ENCODE results near the gene ORC1.

ORC1 gene

DNA sequence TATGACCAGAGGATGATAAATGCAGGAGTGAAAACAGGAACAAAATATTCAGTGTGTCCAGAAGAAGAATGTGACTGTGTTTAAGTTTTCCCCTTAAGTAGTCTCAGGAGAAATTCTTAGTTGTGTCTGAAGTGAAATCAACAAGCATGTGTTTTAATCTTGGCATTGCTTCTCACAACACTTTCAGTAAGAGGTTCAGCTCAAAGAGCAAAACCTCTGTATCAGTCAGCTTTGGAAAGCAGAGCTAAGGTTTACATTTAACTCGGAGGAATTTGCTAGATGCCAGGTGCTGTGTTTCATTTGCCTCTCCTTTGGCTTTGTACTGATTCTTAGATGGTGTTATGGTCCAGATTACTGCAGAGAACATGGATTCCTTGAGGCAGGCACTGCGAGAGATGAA lies 66.8 kb downstream of the ORC1 start:
- DNase-seq: no peak

DNA sequence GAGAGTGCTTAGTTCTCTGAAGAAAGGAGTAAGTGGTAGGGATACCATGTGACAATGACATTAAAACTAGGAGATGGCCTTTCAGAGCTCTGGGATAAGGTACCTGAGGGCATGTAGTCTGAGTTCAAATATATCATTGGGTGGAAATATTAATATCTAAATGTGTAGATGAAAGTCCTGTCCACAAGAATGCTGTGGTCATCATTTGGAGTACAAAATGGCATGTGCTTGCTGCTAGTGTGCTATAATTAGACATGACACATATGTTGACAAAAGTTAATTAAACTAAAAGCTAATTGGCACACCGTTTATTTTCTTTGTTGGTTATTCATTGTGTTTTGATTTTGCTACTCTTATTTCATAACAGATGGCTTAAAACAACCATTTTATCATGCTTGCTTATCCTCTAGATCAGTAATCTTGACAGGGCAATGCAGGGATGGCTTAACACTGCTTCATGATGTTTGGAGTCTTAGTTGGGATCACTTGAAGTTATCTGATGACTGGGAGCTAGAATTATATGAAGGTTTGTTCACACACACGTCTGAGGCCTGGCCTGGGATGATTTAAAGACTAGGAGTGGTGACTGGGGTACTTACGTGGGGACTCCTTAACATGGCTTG lies 69.2 kb downstream of the ORC1 start:
- DNase-seq: no peak

DNA sequence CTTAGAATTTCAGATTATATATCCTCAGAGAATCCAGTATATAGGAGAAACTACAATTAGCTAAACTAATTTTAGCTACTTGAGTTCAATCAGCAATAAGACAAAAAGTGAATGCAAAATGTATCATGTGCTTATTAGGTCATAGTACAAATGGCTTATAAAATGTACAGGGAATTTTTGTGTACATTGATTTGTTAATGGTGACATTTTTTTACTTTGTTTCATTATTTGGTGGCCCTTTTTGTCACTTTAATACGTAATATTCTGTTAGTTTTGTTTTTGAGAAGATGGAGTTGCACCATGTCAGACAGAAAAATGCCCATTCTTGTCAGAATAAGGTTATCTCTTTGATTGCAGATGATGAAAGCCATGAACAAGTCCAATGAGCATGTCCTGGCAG lies 71.8 kb downstream of the ORC1 start:
- DNase-seq: no peak

DNA sequence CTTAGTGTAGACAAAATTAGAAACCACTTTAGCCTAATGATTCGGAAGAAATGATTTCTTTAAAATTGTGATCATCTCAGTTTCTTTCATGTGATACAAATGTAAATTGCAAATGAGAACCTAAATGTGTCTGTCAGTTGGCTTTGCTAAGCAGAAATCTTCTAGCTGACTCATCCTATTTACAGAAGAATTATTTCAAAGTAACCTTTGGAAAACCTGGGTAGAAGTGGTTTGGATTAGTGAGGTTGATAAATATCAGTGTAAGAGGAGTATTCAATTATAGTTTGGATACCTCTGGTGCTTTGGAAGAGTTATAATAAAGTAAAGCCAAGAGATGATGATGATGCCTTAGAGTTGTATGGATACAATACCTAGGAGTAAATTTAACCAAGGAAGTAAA lies 75.6 kb downstream of the ORC1 start:
- no peak for DNase-seq

DNA sequence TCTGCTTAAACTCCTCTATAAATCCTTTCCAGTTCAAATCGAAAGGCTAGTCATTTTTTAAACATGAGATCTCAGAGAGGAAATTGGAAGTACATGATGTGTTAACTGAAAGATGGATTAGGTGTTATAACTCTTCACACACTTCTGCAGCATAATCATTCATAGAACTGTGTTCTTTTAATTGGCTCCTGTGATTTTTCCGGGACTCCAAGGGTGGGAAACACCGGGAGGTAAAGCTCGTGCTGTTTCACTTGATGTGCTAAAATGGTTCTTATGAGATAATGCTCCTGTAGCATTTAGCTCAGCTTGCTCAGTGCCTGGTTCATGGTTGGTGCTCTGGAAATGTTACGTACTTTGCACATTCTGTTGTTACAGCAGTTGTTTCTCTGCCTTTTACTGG lies 78.4 kb downstream of the ORC1 start:
- DNase-seq: no peak

DNA sequence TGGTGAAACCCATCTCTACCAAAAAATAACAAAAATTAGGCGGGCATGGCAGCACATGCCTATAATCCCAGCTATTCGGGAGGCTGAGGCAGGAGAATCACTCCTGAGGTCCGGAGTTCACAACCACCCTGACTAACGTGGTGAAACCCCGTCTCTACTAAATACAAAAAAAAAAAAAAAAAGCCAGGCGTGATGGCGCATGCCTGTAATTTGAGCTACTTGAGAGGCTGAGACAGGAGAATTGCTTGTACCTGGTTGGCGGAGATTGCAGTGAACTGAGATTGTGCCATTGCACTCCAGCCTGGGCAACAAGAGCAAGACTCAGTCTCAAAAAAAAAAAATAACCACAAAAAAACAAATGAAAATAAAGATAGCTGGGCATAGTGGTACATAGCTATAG lies 80.5 kb downstream of the ORC1 start:
- DNase-seq: no peak

All from KG1 (cell line).